Upper lobe of left lung (tissue), 4 donors: ENCODE measurements around the gene GET3.
A peak's percentile ranks its signal among the peaks of the same experiment; 100 is the strongest.

Source experiments
- POLR2A ChIP-seq, 4 donors: fragments of 450-650 bp; IDR thresholded peaks; one replicate each; pipeline ENCODE4 v1.5.1; 2016 to 2017; ENCODE audit warnings: antibody characterized with exemption in 4 of 4, mild to moderate bottlenecking in 2 of 4
- POLR2AphosphoS5 ChIP-seq, 2 donors: sonication (generic); formaldehyde crosslinking; IDR thresholded peaks; one replicate each; pipeline ENCODE4 v1.5.1; 2017; ENCODE audit warnings: antibody characterized with exemption in 2 of 2
- TF ChIP-seq, protein P1 (sequence below), 6 experiments: fragments of 450-650 bp in 4 of 6; fragments of 200-600 bp in 2 of 6; sonication (generic) in 2 of 6; IDR thresholded peaks; one replicate each; pipeline ENCODE4 v1.5.1; 2016 to 2019; ENCODE audit warnings: antibody characterized with exemption in 6 of 6

DNA sequence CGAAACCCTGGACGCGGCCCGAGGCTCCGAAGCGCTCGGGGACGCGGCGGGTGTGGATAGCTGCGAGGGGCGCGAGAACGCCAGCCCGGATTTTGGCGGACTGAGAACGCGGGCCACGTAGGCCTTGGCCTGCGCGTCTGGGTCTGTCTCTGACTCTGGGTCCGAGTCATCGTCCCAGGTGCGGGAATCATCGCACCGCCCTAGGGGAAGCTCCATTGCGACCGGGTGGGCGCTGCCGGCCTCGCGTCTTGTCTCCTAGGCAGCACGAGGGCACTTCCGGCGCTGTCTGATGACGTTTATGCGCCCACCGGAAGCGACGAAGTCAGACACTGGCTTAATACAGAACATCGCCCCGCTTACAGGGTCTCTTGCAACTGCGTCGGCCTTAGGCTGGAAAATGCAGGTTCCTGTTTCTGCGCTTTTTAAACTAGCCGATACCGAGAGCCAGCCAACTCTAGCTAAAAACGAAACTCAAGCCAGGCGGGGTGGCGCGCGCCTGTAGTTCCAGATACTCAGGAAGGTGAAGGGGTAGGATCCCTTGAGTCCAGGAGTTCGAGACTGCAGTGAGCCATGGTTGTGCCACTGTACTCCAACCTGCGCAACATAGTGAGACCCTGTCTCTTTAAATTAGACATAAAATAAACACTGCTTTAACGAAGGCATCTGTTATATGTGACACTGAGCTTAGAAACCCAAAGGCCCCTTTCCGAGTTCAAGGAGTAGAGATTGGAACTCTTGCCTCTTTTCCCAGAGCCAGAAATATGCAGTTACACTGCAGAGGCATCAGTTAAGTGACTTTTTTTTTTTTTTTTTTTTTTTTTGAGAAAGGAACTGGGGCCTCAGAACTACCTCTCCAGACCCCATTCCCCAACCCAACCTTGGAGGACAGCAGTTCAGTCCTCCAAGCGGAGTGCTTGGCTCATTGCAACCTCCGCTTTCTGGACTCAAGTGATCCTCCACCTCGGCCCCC lies 40.6 kb upstream of the GET3 start, which contains the start of gene FBXW9:
- TF ChIP-seq, protein P1, sequence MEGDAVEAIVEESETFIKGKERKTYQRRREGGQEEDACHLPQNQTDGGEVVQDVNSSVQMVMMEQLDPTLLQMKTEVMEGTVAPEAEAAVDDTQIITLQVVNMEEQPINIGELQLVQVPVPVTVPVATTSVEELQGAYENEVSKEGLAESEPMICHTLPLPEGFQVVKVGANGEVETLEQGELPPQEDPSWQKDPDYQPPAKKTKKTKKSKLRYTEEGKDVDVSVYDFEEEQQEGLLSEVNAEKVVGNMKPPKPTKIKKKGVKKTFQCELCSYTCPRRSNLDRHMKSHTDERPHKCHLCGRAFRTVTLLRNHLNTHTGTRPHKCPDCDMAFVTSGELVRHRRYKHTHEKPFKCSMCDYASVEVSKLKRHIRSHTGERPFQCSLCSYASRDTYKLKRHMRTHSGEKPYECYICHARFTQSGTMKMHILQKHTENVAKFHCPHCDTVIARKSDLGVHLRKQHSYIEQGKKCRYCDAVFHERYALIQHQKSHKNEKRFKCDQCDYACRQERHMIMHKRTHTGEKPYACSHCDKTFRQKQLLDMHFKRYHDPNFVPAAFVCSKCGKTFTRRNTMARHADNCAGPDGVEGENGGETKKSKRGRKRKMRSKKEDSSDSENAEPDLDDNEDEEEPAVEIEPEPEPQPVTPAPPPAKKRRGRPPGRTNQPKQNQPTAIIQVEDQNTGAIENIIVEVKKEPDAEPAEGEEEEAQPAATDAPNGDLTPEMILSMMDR (IDR thresholded peaks at IDR 0.05), result peak in 2 of 6 experiments; percentile 13 to 14
- TF ChIP-seq POLR2AphosphoS5 (IDR thresholded peaks at IDR 0.05) (peak; percentile 94 to 98), POLR2A (IDR thresholded peaks at IDR 0.05) (peak in 2 of 4 donors; percentile 25 to 77)
